Bronchial epithelial cell (primary cell): ENCODE measurements around the gene MTSS2. TPM values are rescaled to one million over a fixed set of nuclear protein-coding genes. Genes with fewer than 3 reads are reported as not detected.

Source experiments
- DNase-seq: peaks from one replicate; pipeline ENCODE4 v3.0.0-alpha.2; 2010; ENCODE audit warnings: low read depth
- FAIRE-seq: peaks from 2 replicates; lab custom pipeline; 2011; peaks lifted over from hg19 to GRCh38; lab: Jason Lieb, UNC
- H3K27me3 ChIP-seq: 2 replicates; pipeline ENCODE4 v1.5.1; 2011; ENCODE audit warnings: low read length; ENCODE audit not compliant: control insufficient read depth, insufficient read depth
- H3K36me3 ChIP-seq: 2 replicates; pipeline ENCODE4 v1.5.1; 2011; ENCODE audit warnings: low read length; ENCODE audit not compliant: control insufficient read depth, insufficient read depth
- H3K4me3 ChIP-seq: 2 replicates; pipeline ENCODE4 v1.5.1; 2011; ENCODE audit warnings: mild to moderate bottlenecking, low read depth, low read length, control low read depth
- total RNA-seq: library from RNA; depleted of rRNA; stranded (reverse); fragments of >200 nt; gene quantifications from 2 replicates; pipeline ENCODE4 v1.2.1, GENCODE V29; 2014
- TF ChIP-seq, protein P1 (sequence below): IDR thresholded peaks from 2 replicates; pipeline ENCODE4 v1.5.1; 2011; ENCODE audit warnings: mild to moderate bottlenecking, moderate library complexity, low read length, control low read depth, inconsistent platforms; ENCODE audit not compliant: insufficient read depth, severe bottlenecking

The MTSS2 gene
- total RNA-seq, 1 donor from 2014 or later, result 20.0 TPM

GRCh38 chr16:70703835-70704381 is 18.1 kb upstream of the MTSS2 start:
- no peak overlapping the region for H3K4me3 ChIP-seq
- TF ChIP-seq, protein P1, sequence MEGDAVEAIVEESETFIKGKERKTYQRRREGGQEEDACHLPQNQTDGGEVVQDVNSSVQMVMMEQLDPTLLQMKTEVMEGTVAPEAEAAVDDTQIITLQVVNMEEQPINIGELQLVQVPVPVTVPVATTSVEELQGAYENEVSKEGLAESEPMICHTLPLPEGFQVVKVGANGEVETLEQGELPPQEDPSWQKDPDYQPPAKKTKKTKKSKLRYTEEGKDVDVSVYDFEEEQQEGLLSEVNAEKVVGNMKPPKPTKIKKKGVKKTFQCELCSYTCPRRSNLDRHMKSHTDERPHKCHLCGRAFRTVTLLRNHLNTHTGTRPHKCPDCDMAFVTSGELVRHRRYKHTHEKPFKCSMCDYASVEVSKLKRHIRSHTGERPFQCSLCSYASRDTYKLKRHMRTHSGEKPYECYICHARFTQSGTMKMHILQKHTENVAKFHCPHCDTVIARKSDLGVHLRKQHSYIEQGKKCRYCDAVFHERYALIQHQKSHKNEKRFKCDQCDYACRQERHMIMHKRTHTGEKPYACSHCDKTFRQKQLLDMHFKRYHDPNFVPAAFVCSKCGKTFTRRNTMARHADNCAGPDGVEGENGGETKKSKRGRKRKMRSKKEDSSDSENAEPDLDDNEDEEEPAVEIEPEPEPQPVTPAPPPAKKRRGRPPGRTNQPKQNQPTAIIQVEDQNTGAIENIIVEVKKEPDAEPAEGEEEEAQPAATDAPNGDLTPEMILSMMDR, result no peak
- H3K27me3 ChIP-seq, result no peaks in the 10 kb centered on the region
- DNase-seq, result no peak
- H3K36me3 ChIP-seq, result peaks cover 2% of the 10 kb centered on the region
- no peak for FAIRE-seq

DNA sequence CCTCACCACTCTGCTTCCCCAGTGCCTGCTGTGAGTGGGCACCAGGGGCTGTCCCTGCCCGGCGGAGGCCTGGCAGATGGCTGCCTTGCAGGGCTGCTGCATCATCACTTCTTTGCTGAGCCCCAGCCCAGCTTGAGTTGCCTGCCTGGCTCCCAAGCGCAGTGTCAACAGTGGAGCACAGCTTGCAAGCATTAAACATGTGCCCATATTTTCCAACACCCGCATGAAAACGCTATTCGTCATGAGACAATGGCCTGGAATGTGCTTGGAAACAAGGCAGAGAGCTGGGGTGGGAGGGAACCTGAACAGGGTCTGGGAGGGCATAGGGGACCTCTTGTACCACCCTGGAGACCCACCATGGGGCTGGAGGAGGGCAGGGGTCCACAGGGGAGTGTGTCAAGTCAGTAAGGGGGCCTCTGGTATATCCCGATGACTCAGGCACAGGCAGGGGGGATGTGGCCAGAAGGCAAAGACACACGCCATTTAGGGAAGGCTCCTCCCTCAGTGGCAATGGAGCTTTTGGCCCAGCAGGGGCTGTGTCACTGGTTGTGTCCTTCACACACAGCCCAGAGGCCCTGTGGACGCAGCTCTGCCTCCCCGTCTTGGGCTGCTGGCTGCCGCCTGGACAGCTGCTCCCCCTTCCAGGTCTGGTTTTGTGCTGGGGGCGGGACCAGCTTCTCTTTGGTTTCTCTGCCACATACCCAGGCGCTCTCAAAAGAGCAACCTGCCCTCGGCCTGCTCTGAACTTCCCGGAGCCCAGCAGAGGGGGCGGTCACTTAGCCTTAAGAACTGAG is 17.4 kb upstream of the MTSS2 start:
- H3K27me3 ChIP-seq, result no peaks in the 10 kb centered on the region
- DNase-seq (peak; percentile 52), FAIRE-seq (peak; percentile 7)
- peaks cover 3% of the 10 kb centered on the region for H3K36me3 ChIP-seq
- no peak overlapping the region for H3K4me3 ChIP-seq
- TF ChIP-seq, protein P1, result peak; percentile 45

GRCh38 chr16:70702624-70703023 is 16.8 kb upstream of the MTSS2 start:
- TF ChIP-seq, protein P1, result no peak
- FAIRE-seq (no peak), DNase-seq (no peak)
- peaks cover 3% of the 10 kb centered on the region for H3K36me3 ChIP-seq
- H3K27me3 ChIP-seq, result no peaks in the 10 kb centered on the region
- H3K4me3 ChIP-seq, result no peak overlapping the region

GRCh38 chr16:70701998-70702397 is 16.1 kb upstream of the MTSS2 start:
- TF ChIP-seq, protein P1, result no peak
- H3K36me3 ChIP-seq, result peaks cover 1% of the 10 kb centered on the region
- H3K4me3 ChIP-seq, result no peak overlapping the region
- peak; percentile 70 for DNase-seq
- no peaks in the 10 kb centered on the region for H3K27me3 ChIP-seq
- no peak for FAIRE-seq

GRCh38 chr16:70701596-70701995 is 15.7 kb upstream of the MTSS2 start:
- TF ChIP-seq, protein P1, result no peak
- Histone ChIP-seq H3K36me3 (peaks cover 1% of the 10 kb centered on the region), H3K27me3 (no peaks in the 10 kb centered on the region), H3K4me3 (no peak overlapping the region)
- DNase-seq, result no peak
- FAIRE-seq, result peak; percentile 18
